Right kidney (tissue), 1 donor: Measurements from ENCODE around the gene PRKG1.
A peak's percentile ranks its signal among the peaks of the same experiment; 100 is the strongest.
"Not testable (repeated sequence)": the region's sequence is repeated elsewhere in the genome, so short reads cannot be mapped to it uniquely, and the experiment has no call there.

ENCODE experiments used
- DNase-seq: peaks from one replicate; pipeline ENCODE4 v3.0.0-alpha.2; 2016

The PRKG1 gene

GRCh38 chr10:51527522-51528219 is 453.4 kb downstream of the PRKG1 start:
- no peak for DNase-seq

- DNase-seq, result no peak
Observed at GRCh38 chr10:51528527-51528926, 454.2 kb downstream of the PRKG1 start.

DNA sequence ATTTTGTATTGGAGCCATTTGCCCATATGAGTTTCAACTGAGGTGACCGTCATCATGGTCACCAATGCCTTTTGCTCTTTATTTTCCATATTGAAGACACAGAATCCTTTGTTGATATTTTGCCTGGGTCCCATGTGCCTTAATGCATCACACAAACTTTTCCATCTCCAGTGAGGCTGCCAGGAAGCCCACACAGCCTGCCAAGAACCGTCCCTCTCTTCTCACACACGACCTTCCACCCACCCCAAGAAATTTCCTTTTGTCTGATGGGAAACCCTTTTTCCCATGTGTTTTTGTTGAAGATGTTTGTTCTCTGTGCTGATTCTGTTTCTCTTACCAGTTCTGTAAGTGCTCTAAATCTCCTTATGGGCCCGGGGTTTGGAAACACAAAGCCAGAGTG is 456.3 kb downstream of the PRKG1 start:
- no peak for DNase-seq

GRCh38 chr10:51532044-51532443 is 457.8 kb downstream of the PRKG1 start:
- no peak for DNase-seq

- DNase-seq, result no peak
Observed at GRCh38 chr10:51542853-51543252, 468.6 kb downstream of the PRKG1 start.

GRCh38 chr10:51544933-51545332 is 470.6 kb downstream of the PRKG1 start:
- DNase-seq, result no peak

GRCh38 chr10:51547941-51548340 is 473.7 kb downstream of the PRKG1 start:
- no peak for DNase-seq

DNA sequence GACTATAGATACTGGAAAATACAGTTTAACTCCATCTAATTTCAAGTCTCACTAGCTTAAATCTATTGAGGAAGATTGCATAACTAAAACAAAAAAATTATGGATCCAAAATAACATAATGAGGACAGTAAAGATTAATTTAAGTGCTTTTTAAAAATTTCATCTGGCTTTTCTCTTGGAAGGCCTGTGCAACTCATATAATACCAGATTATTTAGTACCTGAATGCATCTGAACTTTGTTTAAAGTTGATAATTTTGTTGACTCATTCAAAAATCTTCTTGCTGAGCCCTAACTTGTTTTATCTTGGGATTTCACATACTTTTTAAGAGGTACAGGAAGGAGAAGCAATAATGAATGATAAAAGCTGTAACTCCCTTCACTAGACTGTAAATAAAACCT is 478.6 kb downstream of the PRKG1 start:
- DNase-seq, result no peak

DNA sequence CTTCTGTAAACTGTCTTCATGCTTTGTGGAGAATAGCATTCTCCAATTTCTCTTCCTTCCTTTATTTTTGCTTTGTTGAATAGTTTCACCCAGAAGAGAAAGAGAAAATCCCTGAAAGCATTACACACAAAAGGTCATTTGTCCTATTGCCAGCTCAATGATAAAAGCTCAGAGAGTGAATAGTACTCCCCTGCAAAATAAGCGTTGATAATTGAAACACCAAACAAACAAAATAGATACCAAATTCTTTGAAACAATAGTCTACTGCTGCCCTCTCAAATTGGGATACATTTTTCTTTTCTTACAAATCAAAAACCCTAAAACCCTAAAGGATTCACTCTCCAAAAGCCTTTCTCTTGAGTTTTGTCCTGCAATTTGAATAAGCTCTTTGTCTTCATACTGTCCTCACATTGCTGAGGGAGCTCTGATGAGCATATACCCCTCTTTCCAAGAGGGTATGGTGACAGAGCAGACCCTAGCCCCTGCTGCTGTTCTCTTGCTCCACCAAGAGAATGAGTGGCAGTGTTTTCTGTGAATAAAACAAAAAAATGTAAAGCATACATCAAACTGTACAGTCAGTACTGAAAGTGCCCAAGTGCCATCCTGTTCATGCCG is 490.7 kb downstream of the PRKG1 start:
- DNase-seq, result no peak

DNA sequence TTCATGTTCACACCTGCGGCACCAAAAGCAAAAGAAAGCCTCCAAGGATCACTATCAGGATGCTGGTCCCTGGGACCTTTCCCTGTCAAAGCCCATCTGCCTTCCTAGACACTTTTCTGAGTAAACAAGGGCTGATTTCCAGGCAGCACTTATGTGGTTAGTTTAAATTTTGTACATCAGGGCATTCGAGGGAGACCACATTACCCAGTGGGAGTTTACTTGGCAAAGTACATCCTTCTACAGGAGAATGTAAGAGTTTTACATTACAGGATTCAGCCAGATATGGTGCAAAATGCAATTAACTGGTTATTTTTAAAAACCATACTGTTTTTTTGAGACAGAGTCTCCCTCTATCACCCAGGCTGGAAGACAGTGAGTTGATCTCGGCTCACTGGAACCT is 493.0 kb downstream of the PRKG1 start:
- no peak for DNase-seq

DNA sequence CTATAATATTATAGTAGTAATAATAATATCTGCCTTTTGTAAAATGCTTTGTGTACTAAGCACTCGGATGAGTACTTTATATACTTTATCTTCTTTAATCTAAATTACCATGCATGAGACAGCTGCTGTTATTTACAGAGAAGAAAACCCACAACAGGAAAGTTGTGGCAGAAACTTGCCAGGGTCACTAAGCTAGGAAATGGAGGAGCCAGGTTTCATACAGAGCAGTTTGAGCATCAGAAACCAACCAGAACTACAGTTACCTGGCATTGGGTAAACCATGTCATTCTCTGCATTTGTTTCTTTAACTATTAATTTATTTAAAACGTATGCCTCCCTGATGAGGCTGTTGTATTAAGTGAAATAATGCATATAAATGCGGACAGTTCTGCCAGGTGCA is 495.2 kb downstream of the PRKG1 start:
- DNase-seq, result no peak

DNA sequence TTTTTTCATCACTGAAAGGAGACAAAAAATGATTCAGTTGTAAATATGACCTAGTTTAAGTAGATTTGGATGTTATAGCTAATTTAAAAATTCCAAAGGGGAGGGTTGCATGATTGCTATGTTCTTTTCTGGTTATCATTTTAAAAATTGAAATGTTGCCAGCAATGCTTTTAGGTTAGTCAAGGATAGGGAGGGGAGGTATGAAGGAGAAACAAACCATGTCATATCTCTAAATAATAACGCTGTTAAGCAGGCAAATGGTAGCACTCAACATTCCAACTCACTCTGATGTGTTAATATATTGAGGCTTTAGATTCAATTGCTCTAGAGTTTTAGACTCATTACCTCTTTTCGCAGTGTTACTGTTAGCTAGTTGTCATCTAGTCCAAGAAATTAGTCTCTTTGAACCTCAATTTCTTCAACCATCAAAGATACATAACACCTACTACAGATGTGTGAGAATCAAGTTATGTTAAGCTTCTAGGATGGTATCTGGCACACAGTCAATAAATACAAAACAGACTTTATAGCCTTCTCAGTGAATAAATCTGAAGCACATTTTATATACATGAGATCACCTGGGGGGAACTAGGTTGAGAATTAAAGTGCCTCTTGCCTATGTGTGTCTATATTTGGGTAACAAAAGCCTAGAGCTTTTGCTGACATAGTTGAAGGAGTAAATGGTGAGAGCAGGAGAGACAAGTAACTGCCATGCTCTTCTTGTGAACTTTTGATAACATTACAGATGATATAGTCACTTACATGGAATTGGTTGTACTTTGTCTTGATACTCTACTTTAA is 500.2 kb downstream of the PRKG1 start:
- no peak for DNase-seq

GRCh38 chr10:51581196-51581595 is 506.9 kb downstream of the PRKG1 start:
- not testable (repeated sequence) for DNase-seq

DNA sequence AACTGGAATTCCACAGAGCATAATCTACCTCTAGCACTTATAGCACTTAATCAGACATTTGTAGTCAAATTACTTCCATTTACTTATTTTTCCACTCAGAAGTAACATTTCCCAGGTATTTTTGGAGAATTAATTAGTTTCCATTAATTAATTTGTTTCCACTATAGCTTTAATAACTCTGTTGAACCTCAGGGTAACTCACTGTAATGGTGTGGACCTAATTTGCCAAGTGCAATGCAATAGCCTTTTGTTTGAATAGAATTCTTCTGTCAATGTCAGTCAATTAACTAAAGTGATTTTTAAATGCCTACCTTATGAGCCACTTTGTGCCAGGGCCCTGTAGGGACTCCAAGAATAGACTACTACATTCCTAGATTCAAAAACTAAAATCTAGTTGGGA is 509.7 kb downstream of the PRKG1 start:
- no peak for DNase-seq

DNA sequence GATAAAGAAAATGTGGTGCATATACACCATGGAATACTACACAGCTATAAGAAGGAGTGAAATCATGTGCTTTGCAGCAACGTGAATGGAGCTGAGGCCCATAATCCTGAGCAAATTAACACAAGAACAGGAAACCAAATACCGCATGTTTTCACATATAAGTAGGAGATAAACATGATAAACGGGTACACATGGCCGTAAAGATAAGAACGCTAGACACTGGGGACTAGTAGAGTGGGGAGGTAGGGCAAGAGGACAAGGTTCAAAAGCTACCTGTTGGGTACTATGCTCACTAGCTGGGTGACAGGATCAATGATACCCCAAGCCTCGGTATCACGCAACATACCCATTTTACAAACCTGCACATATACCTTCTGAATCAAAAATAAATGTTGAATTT is 511.5 kb downstream of the PRKG1 start:
- no peak for DNase-seq

DNA sequence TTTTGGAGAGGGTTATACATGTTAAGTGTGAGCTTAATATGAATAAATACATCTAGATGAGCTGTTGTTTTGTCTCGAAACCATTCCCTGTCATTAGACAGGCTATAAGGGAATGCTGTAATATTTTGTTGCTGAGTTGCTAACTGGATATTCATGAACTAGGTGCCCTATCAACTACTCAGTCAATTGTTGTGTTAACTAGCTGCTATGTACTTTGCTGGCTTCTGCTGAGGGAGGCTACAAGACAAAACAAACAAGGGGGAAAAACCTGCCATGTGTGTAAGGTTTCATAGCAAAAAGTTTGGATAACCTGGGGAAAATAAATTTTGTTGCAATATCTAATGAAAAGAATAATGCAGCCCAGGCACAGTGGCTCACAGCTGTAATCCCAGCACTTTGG is 514.7 kb downstream of the PRKG1 start:
- DNase-seq, result no peak

- no peak for DNase-seq
Observed at GRCh38 chr10:51590818-51591217, 516.5 kb downstream of the PRKG1 start.

- no peak for DNase-seq
Observed at GRCh38 chr10:51596695-51597094, 522.4 kb downstream of the PRKG1 start.

DNA sequence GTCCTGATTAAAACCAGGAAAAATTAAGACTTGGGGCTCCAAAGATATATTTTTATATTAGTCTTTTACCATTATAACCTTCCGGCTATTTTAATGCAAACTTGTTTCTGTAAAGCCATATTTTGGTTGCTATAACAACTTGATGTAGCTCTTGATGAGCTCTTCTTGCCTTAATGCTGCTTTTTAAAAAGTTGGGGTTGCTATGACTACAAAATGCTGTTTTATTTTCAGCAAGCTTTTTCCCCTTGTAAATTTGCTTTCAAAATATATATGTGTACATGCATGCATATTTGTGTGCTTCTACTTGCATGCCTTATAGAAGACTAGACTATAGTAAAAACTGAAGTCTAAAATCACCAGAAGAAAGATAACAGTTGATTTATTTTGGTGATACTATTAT is 525.4 kb downstream of the PRKG1 start:
- DNase-seq, result no peak

DNA sequence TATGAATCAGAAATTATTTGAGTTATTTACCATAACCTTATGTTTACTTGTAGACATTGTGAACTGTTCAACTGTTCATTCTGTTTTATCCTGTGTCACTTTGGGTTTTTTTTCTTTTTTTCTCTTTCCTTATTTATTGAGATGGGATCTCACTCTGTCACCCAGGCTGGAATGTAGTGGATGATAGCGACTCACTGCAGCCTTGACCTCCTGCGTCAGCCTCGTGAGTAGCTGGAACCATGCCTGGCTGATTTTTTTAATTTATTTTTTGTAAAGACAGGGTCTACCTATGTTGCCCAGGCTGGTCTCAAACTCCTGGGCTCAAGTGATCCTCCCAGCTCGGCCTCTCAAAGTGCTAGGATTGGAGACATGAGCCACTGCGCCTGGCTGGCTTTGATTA is 528.0 kb downstream of the PRKG1 start:
- DNase-seq, result no peak

GRCh38 chr10:51604579-51604978 is 530.3 kb downstream of the PRKG1 start:
- DNase-seq, result no peak

- DNase-seq, result no peak
Observed at GRCh38 chr10:51606825-51607462, 532.7 kb downstream of the PRKG1 start.

DNA sequence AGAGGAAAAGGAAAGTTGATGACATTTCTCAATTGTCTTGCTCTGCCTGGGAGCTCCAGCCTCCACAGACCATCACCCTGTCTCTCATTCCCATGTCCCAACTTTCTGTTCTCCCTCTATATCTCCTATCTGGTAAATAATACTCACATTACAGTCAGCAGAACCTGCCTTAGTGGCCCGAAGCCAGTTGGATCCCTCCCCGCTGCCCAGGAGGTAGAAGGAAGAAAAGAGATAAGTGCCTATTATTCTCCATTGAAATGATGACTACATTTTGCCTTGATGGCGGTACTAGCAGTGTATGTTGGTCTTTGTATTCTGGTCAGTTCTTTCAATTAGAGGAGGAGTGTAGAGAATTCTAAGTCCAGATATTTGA is 533.2 kb downstream of the PRKG1 start:
- DNase-seq, result peak; percentile 25
